DMS114 treated with DMSO at 0.1 percent for 48 hours (cell line): ENCODE data around the gene CCL7.

Experiments used
- DNase-seq: peaks from one replicate; lab custom pipeline; 2025; ENCODE audit not compliant: unreplicated experiment; lab: John Stamatoyannopoulos, UW

Gene CCL7

DNA sequence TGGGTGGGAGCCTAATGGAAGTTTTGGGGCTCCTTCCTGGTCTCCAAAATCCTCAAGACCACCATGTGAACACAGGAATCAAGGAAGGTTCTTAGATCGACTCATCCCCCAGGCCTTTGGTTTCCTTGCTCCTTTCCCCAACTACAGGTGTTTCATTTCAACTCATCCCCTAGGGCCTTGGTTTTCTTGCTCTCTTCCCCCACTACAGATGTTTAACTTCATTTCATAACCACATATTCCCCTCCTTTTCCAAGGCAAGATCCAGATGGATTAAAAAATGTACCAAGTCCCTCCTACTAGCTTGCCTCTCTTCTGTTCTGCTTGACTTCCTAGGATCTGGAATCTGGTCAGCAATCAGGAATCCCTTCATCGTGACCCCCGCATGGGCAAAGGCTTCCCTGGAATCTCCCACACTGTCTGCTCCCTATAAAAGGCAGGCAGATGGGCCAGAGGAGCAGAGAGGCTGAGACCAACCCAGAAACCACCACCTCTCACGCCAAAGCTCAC is 15.3 kb downstream of the CCL7 start, which contains the start of gene CCL11:
Gene CCL11, plus strand, starts transcription at position 457 of the 507 bp plus-strand sequence. CDS start 67 bp downstream, outside the sequence.
- DNase-seq = no peak

DNA sequence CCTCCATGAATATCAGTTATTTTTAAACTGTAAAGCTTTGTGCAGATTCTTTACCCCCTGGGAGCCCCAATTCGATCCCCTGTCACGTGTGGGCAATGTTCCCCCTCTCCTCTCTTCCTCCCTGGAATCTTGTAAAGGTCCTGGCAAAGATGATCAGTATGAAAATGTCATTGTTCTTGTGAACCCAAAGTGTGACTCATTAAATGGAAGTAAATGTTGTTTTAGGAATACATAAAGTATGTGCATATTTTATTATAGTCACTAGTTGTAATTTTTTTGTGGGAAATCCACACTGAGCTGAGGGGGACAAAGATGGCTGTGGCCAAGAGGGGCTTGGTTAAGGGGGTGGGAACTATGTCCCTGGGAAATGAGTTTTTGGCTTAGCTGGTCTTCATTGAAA is 17.9 kb downstream of the CCL7 start:
- no peak for DNase-seq

DNA sequence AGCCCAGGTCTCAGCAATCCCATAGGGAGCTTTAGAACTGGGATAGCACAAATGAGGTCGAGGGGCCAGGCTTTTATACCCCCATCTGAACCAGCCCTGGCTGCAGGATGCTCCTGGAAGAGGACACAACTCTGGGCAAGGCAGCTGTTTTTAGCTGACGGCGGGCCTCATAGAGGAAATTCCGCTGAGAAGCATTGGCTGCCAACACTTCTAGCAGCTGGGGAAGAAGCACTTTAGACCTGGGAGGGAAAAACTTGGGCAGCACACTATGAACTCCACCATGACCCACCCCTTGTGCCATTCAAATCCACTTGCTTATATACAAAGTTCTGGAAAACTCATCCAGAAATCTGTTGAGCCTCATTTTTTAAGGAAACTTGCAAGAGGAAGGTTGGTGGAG is 20.6 kb downstream of the CCL7 start:
- no peak for DNase-seq

DNA sequence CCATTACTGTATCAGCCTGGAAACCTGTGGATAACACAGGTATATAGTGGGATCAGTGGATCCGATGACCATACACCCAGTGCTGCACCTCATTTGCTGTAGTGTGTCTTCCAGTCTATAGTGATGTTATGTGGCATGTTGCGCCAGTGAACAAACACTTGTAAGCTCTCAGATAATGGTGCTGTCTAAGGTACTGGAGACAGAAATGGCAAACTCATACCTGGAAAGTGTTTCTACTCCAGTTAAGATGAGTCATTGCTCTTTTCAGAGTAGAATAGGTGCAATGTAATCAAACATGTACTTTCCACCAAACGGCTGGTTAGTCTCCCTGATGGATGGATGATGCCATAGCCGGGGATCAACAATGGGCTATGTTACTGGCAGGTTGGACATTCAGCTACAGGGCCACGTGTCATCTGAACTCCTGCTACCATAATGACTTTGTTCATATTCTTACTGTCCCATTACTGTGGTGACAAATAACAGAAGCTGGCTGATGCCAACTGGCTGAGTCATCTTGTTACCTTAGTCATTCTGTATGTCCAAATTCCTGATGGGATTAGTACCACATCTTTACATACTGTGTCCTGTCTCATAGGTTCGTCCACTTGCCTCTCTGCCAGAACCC is 21.8 kb downstream of the CCL7 start:
- no peak for DNase-seq

DNA sequence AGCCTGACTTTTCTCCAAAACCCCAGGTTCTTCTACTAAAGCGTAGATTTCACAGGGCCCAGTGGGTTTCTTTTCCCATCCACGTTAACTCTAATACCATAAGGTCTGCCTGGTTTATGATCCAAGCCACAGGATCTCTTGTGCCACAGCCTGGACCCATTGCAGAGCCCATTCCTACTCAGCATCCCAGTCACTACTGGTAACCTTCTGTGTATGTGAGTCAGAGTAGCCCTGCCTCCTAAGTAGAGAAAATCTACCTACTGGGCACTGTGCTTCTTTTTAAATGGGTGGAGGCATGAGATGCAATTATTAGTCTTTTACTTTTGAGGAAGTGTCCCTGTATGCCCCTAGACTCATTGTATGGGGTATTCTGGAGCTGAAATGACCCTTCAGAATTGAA is 29.0 kb downstream of the CCL7 start:
- DNase-seq = no peak

DNA sequence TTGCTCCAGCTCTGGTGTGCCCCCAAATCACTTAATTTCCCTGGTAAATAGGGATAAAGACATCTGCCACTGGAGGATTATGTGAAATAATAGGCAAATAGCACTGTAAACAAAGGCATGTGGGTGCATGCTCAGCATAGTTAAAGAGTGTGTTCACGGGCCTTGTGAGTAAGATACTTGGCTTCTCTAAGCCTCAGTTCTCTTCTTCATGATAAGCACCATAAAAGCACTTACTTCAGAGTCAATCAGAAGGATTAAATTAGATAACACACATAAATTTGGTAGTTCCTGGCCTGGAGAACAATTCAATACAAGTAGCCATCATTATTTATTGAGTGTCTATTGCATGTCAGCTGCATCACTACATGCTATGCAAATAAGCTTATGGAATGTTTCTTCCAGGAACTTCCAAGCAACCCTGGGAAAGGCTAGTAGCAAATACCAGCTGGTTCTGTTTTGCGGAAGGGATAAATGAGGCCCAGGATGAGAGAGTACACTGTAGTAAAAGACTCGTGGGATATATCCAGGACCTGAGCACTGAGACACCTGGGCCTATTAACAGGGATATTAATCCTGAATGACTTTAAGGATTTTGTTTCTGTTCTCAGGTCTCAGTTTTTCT is 30.0 kb downstream of the CCL7 start:
- no peak for DNase-seq

DNA sequence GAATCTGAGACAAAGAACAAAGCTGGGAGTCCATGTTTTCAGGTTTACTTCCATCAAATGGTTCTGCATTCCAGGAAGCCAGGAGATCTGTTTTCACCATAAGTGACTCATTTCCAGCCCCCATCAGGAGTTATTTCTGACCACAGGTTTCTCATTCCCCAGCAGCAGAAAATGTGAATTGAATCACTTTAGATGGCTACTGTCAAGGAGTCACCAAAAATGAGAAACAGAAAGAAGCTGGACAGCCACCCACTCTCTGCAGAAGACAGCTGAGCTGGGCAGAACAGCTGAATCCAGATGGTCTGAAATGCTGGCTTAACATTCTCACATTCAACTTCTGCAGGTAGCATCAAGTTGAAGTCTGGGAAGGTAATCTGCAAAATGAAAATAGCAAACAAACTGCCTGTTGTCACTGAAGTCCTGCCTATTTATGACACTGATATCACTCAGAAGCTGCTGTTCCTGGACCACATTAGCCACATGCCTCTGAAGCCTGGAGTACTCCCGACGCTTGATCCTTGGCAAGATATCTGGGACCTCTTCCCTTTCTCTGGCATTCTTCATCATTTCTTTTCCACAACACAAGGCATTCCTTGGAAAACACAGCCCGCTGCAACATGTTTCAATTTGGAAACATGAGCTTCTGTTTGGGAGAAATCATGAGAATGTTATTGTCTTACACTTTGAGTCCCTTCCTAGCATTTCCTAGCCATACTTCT is 30.8 kb downstream of the CCL7 start:
- no peak for DNase-seq

DNA sequence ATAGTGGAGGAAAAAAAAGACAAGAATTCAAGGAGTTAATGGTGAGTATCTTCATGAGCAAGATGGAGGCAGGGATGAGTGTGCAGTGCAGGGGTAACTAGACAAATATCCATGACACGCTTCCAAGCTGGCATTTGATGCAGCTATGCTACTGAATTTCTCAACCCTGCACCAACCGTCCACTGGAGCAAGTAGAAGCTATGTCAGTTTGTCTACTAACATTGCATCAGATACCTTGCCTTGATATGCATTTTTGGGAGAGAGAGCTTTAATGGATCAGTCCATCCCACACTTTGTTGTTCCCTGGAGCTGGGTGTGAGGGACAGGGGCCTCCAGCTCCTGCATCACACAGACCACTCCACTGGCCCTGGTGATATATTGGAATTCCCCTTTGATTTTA is 32.0 kb downstream of the CCL7 start:
- no peak for DNase-seq

DNA sequence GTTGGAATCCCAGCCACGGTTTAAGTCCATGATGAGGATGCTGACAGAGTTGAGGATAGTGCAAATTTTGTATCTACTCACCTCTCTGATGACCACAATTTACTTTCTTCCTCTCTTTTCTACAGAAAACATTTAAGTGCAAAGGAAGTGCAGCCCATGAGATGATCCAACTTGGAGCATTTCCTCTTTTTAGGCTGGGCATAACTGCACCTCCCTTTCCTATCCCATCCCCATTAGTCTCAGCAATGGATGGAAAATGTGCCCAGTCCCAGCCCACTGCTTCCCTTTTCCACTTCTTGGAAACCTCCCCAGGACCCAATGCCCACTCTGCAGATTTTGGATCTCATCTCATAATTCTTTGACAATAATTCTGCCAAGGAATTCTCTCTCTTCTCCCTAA is 32.6 kb downstream of the CCL7 start:
- DNase-seq = no peak

DNA sequence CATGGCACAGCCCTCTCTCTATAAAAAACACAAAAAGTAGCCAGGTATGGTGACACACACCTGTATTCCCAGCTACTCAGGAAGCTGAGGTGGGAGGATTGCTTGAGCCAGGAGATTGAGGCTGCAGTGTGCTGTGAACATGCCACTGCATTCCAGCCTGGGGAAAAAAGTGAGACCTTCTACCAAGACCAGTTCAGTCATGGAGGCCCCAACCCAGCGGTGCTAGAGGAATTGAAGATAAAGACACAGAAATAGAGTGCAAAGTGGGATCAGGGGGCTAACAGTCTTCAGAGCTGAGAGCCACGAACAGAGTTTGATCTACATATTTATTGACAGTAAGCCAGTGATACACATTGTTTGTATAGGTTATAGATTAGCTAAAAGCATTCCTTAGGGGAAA is 33.6 kb downstream of the CCL7 start:
- DNase-seq = no peak

DNA sequence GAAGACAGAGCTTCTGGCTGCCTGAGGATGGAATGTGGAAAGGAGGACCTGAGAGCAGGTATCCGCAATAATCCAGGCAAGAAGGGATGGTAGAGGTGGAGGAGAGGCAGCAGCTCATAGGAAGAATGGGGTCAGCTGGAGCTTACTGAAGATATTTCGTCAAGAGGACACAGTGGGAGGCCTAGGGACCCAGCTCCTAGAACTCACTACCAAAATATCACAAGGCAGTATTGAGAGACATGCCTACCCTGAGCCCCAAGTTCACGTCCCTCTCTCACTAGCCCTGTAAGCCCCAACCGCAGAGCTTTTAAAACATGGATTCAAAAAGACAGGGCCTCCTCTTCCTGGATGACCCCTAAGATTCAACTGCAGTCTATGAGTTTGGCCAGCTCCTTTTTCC is 35.0 kb downstream of the CCL7 start:
- DNase-seq = no peak

DNA sequence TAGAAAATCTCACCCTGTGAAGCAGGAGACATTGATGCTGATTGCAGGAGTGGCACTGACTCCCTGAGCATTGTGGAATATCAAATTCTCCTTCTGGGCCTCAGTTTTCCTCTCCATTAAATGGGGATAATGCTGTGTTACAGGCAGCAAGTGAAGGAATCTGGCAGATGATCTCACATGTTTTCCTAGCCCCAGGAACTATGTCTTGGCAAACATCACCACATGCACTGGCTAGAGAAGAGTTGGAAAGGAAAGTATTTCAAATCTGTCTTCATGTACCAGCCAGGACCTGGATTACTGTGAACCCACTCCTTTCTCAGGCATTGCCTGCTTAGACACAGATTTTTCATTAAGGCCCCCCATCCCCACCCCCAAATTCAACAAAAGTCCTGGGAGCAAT is 35.6 kb downstream of the CCL7 start:
- no peak for DNase-seq

DNA sequence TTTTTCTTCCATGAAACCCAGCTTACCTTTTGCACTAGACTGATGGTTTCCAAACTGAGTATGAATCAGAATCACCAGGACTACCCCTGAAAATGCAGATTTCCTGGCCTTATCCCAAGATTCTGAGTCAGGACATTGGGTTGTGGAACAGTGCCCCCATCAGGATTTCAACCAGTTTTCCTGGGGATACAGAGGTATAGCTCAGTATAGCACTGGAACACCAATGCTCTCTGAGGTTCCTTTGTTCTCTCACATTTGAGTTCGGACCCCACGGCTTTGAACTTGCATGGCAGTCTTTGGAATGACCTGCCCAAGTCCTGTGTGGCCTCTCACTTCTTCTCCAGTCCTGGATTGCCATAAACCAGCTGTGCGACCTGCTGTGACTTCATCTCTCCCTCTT is 36.4 kb downstream of the CCL7 start:
- DNase-seq = no peak

DNA sequence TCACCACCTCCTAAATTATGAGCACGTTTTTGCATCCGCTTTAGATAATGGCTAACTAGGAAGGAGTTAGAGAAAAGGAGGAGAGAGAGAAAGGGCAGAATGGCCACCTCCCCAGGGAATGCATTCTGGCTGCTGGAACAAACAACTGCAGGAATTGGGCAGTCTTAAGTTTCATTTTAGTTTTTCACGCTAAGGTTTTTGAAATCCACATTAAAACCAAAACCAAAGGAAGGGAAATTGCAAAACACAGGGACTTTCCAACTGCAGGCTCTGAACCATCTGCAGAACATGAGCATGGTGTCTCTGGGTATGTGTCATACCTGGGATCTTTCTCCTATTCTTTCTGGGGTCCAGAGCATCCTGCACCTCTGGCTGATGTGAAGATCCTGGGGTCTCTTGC is 37.1 kb downstream of the CCL7 start:
- DNase-seq = no peak

DNA sequence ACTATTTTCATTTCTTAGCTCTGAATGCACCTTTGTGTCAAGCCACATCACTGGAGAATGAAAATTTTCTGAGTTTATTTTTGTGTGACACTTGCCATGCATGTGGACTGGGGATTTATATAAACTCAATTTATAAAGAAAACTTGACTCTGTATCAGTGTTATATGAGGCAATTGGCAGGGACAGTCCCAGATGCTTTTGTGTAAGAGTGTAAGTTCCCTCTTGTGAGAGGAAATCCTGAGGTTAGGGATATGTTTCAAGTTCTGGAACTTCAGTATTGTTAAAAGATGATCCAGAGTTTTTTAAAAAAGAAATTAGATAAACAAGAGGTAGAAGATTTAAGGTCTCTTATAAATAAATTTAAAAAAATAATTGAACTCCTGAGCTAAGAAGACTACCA is 38.4 kb downstream of the CCL7 start:
- DNase-seq = no peak

DNA sequence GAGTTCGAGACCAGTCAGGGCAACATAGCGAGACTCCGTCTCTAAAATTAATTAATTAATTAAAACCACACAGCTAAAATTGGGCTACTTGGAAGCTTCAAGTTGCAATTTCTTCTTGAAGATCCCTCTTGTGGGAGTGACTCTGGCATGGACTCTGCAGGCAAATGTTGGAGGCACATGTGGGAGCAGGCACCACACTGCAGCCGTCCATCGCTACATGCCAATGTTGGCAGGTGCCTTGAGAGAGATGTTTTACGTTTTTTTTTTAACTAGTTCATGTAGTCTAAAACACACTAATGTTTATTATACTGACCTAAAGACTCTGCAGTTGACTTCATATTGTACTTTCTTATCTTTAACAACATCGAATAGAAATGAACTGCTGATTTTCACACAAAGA is 41.3 kb downstream of the CCL7 start:
- DNase-seq = no peak

DNA sequence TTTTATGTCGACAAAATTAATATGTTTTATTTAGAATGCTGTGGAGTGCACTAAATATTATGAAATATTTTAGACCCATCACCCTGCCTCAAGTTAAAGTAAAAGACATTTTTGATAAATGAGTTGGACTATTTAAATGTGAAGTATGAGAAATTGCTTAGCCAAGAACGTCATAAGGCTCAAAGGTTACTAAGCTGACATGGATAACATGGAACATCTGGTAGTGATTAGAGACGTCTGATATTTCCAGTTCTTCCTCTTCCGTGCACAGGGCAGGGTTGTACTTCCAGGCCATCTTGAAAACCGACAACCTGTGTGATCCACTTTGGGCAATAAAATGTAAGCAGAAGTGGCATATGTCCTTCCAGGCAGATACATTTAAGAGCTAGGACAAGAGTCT is 42.1 kb downstream of the CCL7 start:
- no peak for DNase-seq

DNA sequence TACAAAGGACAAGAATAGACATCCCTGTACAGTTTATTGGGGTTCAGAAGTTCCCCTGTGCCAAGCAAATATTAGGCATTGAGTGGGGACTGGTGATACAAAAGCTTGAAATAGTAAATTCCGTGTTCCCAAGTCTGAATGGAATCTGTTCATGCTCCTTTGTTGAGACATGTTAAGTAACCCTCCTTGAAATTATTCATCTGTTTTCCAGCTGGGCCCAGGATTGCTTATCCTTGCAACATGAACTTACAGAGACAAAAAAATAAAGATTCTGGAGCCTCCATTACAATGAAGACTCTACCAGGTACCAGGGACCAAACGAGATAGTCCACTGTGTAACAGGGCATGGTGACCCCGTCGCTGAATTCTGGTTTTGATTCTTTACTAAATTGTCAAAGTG is 43.1 kb downstream of the CCL7 start:
- no peak for DNase-seq

DNA sequence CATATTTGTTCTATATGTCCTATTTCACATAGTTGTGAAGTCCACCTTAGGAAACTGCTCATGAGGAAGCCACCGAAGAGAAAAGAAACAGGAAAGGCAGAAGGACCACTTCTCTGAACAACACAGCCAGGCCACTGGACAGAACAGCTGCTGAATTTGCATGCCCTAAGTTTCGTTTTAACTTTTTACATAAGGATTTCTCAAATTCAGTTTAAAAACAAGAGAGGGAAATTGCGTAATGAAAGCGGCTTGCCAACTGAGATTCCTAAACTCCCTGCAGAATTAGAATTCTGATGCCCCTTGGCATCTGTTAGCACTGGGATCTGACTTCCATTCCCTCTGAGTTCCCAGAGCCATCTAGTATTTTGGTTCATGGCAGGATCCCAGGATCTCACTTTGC is 44.3 kb downstream of the CCL7 start:
- no peak for DNase-seq

DNA sequence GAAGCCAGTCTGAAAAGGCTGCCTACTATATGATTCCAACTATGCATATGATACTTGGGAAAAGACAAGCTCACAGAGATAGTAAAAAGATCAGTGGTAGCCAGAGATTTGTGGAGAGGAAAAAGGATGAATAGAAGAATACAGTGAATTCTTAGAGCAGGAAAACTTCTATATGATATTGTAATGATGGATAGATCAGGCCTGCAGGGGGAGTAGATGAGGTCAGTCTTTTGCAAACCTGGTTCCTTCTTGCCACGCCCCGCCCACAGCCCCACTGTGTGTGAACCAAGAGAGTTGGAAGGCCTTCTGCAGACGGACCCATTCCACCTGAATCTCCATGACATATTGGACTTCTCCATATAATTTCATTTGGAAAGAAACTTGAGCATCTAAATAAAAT is 48.5 kb downstream of the CCL7 start:
- DNase-seq = no peak

DNA sequence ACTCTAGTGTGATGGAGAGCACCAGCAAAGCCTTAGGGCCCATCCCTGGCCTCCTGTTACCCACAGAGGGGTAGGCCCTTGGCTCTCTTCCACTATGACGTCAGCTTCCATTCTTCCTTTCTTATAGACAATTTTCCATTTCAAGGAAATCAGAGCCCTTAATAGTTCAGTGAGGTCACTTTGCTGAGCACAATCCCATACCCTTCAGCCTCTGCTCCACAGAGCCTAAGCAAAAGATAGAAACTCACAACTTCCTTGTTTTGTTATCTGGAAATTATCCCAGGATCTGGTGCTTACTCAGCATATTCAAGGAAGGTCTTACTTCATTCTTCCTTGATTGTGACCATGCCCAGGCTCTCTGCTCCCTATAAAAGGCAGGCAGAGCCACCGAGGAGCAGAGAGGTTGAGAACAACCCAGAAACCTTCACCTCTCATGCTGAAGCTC is 49.0 kb downstream of the CCL7 start, which contains the start of gene CCL8:
Gene CCL8, plus strand, starts transcription at position 397 of the 445 bp plus-strand sequence. CDS start 67 bp downstream, outside the sequence.
- no peak for DNase-seq
